Neural cell (in vitro differentiated cells): Measurements from ENCODE around the gene FMN2. TPM values are rescaled to one million over a fixed set of nuclear protein-coding genes. Genes with fewer than 3 reads are reported as not detected.

Source experiments
- H2AFZ ChIP-seq: fragments of 200-600, 300-800 bp; sonication (generic), shearing (Covaris generic); 2 replicates; pipeline ENCODE4 v1.6.0; 2014; ENCODE audit warnings: low read depth, mild to moderate bottlenecking, antibody characterized with exemption, low read length, moderate library complexity
- H3F3A ChIP-seq: fragments of 200-600 bp; shearing (Covaris generic); 2 replicates; pipeline ENCODE4 v1.6.1; 2016; ENCODE audit warnings: mild to moderate bottlenecking, moderate library complexity, mixed read lengths, antibody characterized with exemption, low read length; ENCODE audit not compliant: insufficient read depth, poor library complexity, severe bottlenecking
- H3K27ac ChIP-seq: fragments of 200-600, 300-800 bp; sonication (generic), shearing (Covaris generic); 2 replicates; pipeline ENCODE4 v1.5.1; 2014; ENCODE audit warnings: mild to moderate bottlenecking, low read length, moderate library complexity
- H3K27me3 ChIP-seq: fragments of 300-800, 200-600 bp; sonication (generic), shearing (Covaris generic); 2 replicates; pipeline ENCODE4 v1.6.0; 2014; ENCODE audit warnings: mild to moderate bottlenecking, low read depth, low read length, moderate library complexity; ENCODE audit not compliant: insufficient read depth
- H3K36me3 ChIP-seq: fragments of 300-800, 200-600 bp; sonication (generic), shearing (Covaris generic); 2 replicates; pipeline ENCODE4 v1.5.1; 2014; ENCODE audit warnings: mild to moderate bottlenecking, antibody characterized with exemption, low read length, moderate library complexity; ENCODE audit not compliant: insufficient read depth
- H3K4me2 ChIP-seq: fragments of 300-800, 200-600 bp; sonication (generic), shearing (Covaris generic); 2 replicates; pipeline ENCODE4 v1.6.0; 2014; ENCODE audit warnings: mild to moderate bottlenecking, low read length
- H3K4me3 ChIP-seq: fragments of 300-800, 200-600 bp; sonication (generic), shearing (Covaris generic); 2 replicates; pipeline ENCODE4 v1.5.1; 2014; ENCODE audit warnings: mild to moderate bottlenecking, low read length, moderate library complexity
- H3K79me2 ChIP-seq: fragments of 200-600 bp; shearing (Covaris generic); replicated peaks from 2 replicates; pipeline ENCODE4 v1.6.0; 2014; ENCODE audit warnings: mild to moderate bottlenecking, low read length, moderate library complexity; ENCODE audit not compliant: insufficient read depth
- H3K9ac ChIP-seq: fragments of 300-800, 200-600 bp; sonication (generic), shearing (Covaris generic); 2 replicates; pipeline ENCODE4 v1.6.1; 2016; ENCODE audit warnings: mild to moderate bottlenecking, low read length, mixed read lengths
- H3K9me2 ChIP-seq: fragments of 200-600 bp; shearing (Covaris generic); 2 replicates; pipeline ENCODE4 v1.6.1; 2016; ENCODE audit warnings: mild to moderate bottlenecking, low read length, mixed read lengths; ENCODE audit not compliant: insufficient read depth
- H3K9me3 ChIP-seq: fragments of 200-600, 300-800 bp; sonication (generic), shearing (Covaris generic); 2 replicates; pipeline ENCODE4 v1.6.1; 2016; ENCODE audit warnings: mild to moderate bottlenecking, mixed run types, low read length, moderate library complexity, mixed read lengths
- H4K20me1 ChIP-seq: fragments of 200-600 bp; shearing (Covaris generic); 2 replicates; pipeline ENCODE4 v1.6.1; 2016; ENCODE audit warnings: mild to moderate bottlenecking, mixed run types; ENCODE audit not compliant: insufficient read depth
- EP300 ChIP-seq: fragments of 450-650 bp; conservative IDR thresholded peaks from 2 replicates; pipeline ENCODE4 v1.6.1; 2014; ENCODE audit warnings: antibody characterized with exemption, mild to moderate bottlenecking, moderate library complexity; ENCODE audit not compliant: poor library complexity, severe bottlenecking
- EZH2 ChIP-seq: fragments of 200-600, 300-800 bp; shearing (Covaris generic), sonication (generic); IDR thresholded peaks from 2 replicates; pipeline ENCODE4 v1.6.1; 2014; ENCODE audit warnings: antibody characterized with exemption, low read length, borderline replicate concordance, mild to moderate bottlenecking; ENCODE audit not compliant: insufficient read depth, poor library complexity, severe bottlenecking
- MXI1 ChIP-seq: fragments of 450-650 bp; conservative IDR thresholded peaks from 2 replicates; pipeline ENCODE4 v1.6.1; 2014; ENCODE audit warnings: antibody characterized with exemption, mild to moderate bottlenecking; ENCODE audit not compliant: poor library complexity, severe bottlenecking
- POLR2AphosphoS5 ChIP-seq: IDR thresholded peaks from 2 replicates; pipeline ENCODE4 v1.6.1; 2012
- RAD21 ChIP-seq: fragments of 450-650 bp; conservative IDR thresholded peaks from 2 replicates; pipeline ENCODE4 v1.6.1; 2014; ENCODE audit warnings: antibody characterized with exemption, mild to moderate bottlenecking, moderate library complexity
- SMC3 ChIP-seq: fragments of 450-650 bp; conservative IDR thresholded peaks from 2 replicates; pipeline ENCODE4 v1.6.1; 2014; ENCODE audit warnings: antibody characterized with exemption, mild to moderate bottlenecking, moderate library complexity; ENCODE audit not compliant: poor library complexity
- TAF1 ChIP-seq: IDR thresholded peaks from 2 replicates; pipeline ENCODE4 v1.6.1; 2012; ENCODE audit warnings: low read depth
- polyA plus RNA-seq: library from polyadenylated mRNA; depleted of rRNA; stranded (reverse); fragments of >200 nt; gene quantifications from 2 replicates; pipeline ENCODE4 v1.2.3, GENCODE V29; 2014
- TF ChIP-seq, protein P1 (sequence below): IDR thresholded peaks from 2 replicates; pipeline ENCODE4 v1.6.1; 2012; ENCODE audit warnings: borderline replicate concordance
- TF ChIP-seq, protein P2 (sequence below): fragments of 450-650 bp; IDR thresholded peaks from 2 replicates; pipeline ENCODE4 v1.5.1; 2014; ENCODE audit warnings: antibody characterized with exemption, mild to moderate bottlenecking, moderate library complexity; ENCODE audit not compliant: poor library complexity, severe bottlenecking

Gene FMN2
- polyA plus RNA-seq, 1 donor from 2014 or later, result 23.9 TPM

DNA sequence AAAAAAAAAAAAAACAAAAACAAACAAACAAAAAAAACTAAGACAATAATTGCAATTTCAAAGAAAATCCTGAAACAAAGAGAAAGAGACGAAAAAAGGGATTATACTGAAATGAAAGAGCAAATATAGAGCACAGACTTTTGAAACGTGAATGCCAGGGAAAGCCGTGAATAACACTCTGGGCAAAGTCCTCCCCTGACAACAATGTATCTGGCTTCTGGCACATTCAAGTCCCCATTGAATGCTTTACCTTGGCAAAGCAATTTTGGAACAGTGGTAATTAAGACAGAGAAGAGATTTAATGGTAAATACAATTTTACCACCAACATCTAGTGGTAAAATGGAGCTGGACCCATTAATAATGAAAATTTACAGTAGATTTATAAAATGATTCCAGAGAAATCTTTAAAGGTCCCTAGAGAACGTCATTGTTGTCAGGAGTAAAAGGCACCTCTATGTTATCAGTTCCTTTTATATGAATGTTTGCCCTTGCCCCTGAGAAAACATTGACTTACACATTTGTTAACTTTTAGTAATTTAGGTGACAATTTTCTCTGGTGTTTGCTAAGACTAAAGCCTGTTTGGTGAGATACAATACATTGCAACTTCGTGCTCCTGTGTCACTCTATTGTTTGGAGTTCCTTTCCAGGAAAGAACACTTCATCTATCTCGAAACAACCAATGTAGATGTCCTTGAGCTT, 430.6 kb downstream of the FMN2 start:
- Histone ChIP-seq H3K4me3 (no peak overlapping the region), H3K27ac (no peak overlapping the region), H3K9ac (no peak overlapping the region), H4K20me1 (no peaks in the 10 kb centered on the region), H2AFZ (no peak overlapping the region), H3F3A (no peaks in the 10 kb centered on the region), H3K9me2 (no peaks in the 10 kb centered on the region), H3K9me3 (no peaks in the 10 kb centered on the region), H3K27me3 (no peaks in the 10 kb centered on the region), H3K36me3 (no peaks in the 10 kb centered on the region), H3K79me2 (no peaks in the 10 kb centered on the region), H3K4me2 (no peak overlapping the region)
- TF ChIP-seq, protein P1, sequence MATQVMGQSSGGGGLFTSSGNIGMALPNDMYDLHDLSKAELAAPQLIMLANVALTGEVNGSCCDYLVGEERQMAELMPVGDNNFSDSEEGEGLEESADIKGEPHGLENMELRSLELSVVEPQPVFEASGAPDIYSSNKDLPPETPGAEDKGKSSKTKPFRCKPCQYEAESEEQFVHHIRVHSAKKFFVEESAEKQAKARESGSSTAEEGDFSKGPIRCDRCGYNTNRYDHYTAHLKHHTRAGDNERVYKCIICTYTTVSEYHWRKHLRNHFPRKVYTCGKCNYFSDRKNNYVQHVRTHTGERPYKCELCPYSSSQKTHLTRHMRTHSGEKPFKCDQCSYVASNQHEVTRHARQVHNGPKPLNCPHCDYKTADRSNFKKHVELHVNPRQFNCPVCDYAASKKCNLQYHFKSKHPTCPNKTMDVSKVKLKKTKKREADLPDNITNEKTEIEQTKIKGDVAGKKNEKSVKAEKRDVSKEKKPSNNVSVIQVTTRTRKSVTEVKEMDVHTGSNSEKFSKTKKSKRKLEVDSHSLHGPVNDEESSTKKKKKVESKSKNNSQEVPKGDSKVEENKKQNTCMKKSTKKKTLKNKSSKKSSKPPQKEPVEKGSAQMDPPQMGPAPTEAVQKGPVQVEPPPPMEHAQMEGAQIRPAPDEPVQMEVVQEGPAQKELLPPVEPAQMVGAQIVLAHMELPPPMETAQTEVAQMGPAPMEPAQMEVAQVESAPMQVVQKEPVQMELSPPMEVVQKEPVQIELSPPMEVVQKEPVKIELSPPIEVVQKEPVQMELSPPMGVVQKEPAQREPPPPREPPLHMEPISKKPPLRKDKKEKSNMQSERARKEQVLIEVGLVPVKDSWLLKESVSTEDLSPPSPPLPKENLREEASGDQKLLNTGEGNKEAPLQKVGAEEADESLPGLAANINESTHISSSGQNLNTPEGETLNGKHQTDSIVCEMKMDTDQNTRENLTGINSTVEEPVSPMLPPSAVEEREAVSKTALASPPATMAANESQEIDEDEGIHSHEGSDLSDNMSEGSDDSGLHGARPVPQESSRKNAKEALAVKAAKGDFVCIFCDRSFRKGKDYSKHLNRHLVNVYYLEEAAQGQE, result no peak
- TF ChIP-seq, protein P2, sequence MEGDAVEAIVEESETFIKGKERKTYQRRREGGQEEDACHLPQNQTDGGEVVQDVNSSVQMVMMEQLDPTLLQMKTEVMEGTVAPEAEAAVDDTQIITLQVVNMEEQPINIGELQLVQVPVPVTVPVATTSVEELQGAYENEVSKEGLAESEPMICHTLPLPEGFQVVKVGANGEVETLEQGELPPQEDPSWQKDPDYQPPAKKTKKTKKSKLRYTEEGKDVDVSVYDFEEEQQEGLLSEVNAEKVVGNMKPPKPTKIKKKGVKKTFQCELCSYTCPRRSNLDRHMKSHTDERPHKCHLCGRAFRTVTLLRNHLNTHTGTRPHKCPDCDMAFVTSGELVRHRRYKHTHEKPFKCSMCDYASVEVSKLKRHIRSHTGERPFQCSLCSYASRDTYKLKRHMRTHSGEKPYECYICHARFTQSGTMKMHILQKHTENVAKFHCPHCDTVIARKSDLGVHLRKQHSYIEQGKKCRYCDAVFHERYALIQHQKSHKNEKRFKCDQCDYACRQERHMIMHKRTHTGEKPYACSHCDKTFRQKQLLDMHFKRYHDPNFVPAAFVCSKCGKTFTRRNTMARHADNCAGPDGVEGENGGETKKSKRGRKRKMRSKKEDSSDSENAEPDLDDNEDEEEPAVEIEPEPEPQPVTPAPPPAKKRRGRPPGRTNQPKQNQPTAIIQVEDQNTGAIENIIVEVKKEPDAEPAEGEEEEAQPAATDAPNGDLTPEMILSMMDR, result no peak
- no peak for TF ChIP-seq EZH2
- no peak for TF ChIP-seq RAD21
- no peak for TF ChIP-seq MXI1
- TF ChIP-seq EP300, result no peak
- TF ChIP-seq POLR2AphosphoS5, result no peak
- no peak for TF ChIP-seq TAF1
- no peak for TF ChIP-seq SMC3

DNA sequence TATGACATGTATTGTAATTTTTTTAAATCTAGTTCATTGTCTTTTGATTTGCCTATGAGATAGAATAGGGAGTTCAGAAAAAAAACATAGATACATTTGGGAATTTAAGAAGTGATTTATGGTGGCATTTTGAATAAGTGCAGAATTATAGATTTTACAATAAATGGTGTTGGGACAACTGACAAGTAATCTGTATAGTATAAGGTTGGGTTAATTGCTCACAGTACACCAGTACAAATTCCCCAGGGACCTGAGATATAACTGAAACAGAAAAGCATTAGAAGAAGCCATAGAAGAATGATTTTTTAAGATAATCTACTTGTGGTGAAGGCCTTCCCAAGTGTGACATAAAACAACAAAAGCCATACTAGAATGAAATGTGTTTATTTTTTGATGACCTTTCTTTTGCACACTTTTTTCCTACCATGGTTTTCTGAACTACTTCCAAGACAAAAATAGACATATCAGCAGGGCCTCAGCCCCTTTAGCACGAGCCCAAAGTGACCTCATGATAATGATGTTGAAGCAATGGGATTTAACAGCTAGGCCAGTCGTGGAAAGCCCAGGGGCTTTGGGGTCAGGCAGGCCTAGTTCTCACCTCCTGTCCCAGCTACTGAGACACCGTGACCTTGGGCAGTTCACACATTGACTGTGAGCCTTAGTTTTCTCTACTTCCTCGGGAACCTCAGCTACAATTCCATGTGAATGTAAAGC, 432.8 kb downstream of the FMN2 start:
- no peaks in the 10 kb centered on the region for H3K9me2 ChIP-seq
- TF ChIP-seq TAF1 (no peak), EP300 (no peak)
- TF ChIP-seq, protein P1, result no peak
- TF ChIP-seq, protein P2, result no peak
- H3K27ac ChIP-seq, result no peak overlapping the region
- no peaks in the 10 kb centered on the region for H3K79me2 ChIP-seq
- H3K36me3 ChIP-seq, result no peaks in the 10 kb centered on the region
- no peaks in the 10 kb centered on the region for H4K20me1 ChIP-seq
- H3K9ac ChIP-seq, result no peak overlapping the region
- no peak overlapping the region for H2AFZ ChIP-seq
- H3K4me3 ChIP-seq, result no peak overlapping the region
- H3K27me3 ChIP-seq, result no peaks in the 10 kb centered on the region
- H3F3A ChIP-seq, result no peaks in the 10 kb centered on the region
- no peaks in the 10 kb centered on the region for H3K9me3 ChIP-seq
- no peak overlapping the region for H3K4me2 ChIP-seq
